SIG-M5 treated with dmso at 0.1 percent for 504 hours (cell line): ENCODE data around the gene TWIST2.

Source experiments
- DNase-seq: peaks from one replicate; lab custom pipeline; 2025; ENCODE audit not compliant: unreplicated experiment; lab: John Stamatoyannopoulos, UW

The TWIST2 gene

GRCh38 chr2:238855891-238856580 is 8.2 kb downstream of the TWIST2 start:
- no peak for DNase-seq

GRCh38 chr2:238856713-238857567 is 9.1 kb downstream of the TWIST2 start:
- no peak for DNase-seq

DNA sequence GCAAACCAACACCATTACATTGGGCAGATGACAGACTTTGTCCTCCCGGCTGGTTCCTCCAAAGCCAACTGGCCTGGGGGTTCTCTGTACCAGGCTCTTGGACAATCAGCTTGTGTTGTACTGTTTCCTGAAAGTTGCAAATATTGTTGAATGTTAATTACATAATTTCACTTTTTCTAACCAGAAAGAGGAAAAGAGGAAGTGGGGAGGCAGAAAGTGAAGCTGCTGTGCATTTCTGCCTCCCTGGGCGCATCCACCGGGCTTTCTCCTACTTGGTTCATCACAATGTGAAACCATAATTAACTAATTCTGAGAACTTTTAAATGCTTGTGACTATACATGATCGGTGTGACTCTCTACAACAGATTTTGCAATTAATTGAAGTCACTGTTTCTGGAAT is 10.1 kb downstream of the TWIST2 start:
- DNase-seq = peak; percentile 82

DNA sequence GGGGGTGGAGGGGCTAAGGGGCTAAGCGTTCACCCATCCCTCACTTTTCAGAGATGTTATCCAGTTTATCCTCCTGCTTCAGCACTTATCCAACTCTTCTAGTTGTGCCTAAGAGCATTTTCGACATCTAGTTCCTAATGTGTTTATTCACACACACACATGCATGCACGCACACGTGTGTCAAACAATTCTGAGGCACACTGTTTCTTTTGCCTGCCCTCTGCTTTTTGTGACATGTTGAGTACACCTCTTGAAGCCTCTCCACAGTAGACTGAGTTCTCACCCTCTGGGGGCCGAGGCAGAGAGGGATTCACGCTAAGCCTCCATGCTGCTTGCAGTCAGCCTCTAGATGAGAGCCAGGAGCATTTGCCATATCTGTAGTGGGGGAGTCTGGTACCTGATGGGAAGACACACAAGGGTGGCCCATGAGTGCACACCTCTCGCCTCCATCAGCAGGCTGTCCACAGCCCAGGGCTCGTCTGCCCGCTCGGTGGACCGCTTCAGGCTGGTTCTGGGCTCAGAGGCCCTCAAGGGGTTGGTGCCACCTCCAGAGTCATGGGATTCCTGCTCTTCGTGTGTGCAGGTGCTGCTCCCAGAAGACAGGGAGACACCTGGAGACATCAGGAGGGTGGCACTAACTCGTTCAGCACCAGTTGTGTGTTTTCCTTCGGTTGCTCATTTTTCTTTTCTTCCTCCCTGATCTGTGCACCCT is 11.9 kb downstream of the TWIST2 start:
- DNase-seq = no peak

GRCh38 chr2:238861013-238861730 is 13.3 kb downstream of the TWIST2 start:
- DNase-seq = no peak

DNA sequence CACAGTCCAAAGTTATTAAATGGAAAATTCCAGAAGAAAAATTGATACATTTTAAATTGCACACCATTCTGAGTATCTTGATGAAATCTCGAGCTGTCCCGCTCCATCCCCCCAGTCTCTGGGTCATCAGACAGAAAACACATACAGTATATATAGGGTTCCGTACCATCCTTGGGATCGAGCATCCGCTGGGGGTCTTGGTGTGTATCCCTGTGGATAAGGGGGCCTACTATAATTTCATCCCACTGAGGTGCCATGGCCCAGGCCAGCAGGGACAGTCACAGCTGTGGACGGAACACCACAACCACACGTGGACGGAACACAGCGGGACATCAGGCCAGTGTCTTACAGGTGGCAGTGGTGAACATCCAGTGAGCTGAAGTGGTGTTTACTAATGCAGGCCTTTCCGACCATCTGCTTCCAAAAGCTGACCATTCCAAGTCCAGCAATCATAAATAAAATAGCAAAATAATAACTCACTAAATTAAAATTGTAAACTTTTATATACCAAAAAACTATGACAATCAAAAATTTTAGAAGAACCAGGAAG is 14.0 kb downstream of the TWIST2 start:
- no peak for DNase-seq

DNA sequence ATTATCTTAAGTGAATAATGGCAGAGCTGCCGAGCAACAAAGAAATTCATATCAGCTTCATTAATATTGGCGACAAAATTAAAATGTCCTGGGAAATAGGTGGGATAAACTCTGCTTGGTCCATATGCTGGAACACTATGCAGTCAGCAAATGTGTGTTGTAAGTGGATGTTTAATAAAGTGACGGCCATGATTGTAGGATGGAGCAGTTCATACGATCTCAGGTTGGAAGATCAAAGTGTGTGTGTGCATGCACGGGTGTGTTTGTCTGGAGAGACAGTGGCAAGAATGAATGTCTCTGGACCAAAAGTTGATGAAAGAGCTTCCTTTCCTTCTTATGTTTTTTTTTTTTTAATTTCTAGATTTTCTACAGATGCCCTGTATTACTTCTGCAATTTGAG is 14.8 kb downstream of the TWIST2 start:
- no peak for DNase-seq

- no peak for DNase-seq
These were observed 15.3 kb downstream of the TWIST2 start for GRCh38 chr2:238863231-238863630.

GRCh38 chr2:238863749-238864206 is 15.9 kb downstream of the TWIST2 start:
- no peak for DNase-seq

- DNase-seq = peak; percentile 58
These were observed 16.5 kb downstream of the TWIST2 start for GRCh38 chr2:238864207-238865014.

GRCh38 chr2:238865015-238865719 is 17.3 kb downstream of the TWIST2 start:
- DNase-seq = no peak

DNA sequence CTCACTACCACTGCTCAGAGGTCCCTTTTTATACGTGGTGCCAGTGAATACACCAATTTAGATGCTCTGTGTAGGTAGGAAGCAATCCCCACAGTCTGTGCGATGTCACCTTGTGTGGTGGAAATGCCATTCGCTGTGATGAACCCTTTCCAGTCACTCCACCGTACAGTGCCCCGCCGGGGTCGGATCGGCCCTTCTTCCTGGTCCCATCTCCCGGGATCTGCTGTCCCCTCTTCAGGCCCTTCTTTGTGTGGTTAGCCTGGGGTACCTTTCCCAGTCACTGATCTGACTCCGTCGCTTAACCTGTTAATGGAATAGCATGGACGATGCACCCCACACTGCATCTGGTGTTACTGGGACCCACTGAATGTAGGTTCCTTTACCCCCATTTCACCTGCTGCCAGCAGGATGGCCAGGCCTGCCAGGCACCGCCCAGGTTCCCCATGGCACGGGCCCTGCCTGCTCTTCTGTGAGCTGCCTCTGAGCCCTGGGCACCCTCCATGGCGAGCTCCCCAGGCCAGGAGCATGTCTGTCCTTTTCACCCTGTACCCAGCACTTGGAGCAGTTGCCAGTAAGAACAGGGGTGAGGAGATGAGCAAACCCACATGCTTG is 18.0 kb downstream of the TWIST2 start:
- no peak for DNase-seq

DNA sequence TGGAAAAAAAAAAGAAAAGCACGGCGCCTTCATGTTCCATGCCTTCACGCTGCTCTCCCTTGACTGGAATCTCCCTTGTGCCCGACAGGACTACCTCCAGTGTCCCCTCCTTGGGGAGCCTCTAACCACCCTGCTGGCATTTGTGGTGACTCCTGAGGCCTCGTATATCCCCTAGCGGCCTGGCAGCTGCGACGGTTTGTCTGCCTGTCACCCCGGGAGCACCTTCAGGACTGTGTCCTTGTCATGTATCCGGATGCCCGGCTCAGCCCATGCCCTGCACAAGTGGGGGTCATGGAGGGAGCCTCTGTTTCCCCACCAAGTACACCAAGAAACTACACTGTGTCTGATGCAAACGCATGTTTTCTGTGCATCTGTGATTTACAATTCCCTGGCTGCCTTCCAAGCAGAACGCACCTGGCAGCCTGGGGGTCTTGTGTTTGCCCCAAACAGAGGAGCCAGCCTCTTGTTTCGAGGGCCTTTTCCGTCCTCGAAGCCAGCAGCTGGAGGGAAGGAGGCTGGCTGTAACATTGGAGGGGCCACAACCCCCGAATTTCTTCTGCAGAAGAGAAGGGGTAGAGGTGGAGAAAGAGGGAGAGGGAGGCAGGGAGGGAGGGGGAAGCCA is 18.9 kb downstream of the TWIST2 start:
- no peak for DNase-seq

GRCh38 chr2:238868067-238868524 is 20.2 kb downstream of the TWIST2 start:
- DNase-seq = no peak

DNA sequence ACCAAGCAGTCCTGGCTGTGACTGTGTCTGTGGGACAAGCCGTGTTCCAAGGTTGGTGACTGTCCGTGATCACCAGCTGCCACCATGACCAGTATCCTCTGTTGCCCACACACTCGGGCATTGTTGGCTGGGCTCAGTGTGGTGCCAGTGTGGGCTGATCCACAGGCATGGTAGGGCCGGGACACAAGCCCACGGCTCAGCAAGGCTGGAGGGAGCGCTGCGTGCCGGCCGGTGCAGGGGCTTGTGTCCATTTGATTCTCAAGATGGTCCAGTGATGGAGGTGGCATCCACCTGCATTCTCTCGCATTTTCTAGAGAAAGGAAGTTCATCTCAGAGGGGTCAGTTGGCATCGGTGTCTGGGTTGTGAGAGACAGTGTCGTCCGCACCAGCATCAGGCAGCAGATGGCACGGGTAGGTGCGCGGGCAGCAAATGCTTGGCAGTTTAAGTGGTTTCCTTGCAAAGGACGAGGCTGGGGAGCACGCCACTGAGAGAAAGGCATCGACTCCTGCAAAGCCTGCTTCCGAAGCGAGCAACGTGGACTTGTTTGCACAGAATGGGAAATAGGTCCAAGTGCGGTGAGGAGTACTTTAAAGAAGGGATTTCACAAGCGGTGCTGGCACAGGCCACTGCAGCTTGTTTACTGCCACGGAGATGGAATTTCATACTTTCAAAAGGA is 20.9 kb downstream of the TWIST2 start:
- DNase-seq = no peak

GRCh38 chr2:238869293-238870124 is 21.6 kb downstream of the TWIST2 start:
- no peak for DNase-seq

DNA sequence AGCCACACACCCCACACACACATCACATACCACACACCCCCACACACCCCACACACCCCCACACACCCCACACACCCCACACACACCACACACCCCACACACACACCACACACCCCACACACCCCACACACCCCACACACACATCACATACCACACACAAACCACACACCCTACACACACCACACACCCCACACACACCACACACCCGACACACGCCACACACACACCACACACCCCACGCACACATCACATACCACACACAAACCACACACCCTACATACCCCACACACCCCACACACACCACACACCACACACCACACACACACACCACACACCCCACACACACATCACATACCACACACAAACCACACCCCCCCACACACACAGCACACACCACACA is 22.4 kb downstream of the TWIST2 start:
- no peak for DNase-seq
